IPS-20b (cell line): ENCODE results near the gene DAPP1.
"Not testable (repeated sequence)": the region's sequence is repeated elsewhere in the genome, so short reads cannot be mapped to it uniquely, and the experiment has no call there.

Experiments
- H3K27ac ChIP-seq: one replicate; pipeline ENCODE4 v1.5.1; 2013; ENCODE audit warnings: low read length
- H3K27me3 ChIP-seq: 2 replicates; pipeline ENCODE4 v1.6.1; 2013; ENCODE audit warnings: mild to moderate bottlenecking, low read length, inconsistent platforms; ENCODE audit not compliant: insufficient read depth
- H3K36me3 ChIP-seq: 2 replicates; pipeline ENCODE4 v1.6.1; 2013; ENCODE audit warnings: low read depth, mild to moderate bottlenecking, inconsistent platforms, low read length, moderate library complexity; ENCODE audit not compliant: insufficient read depth
- H3K4me1 ChIP-seq: 2 replicates; pipeline ENCODE4 v1.6.1; 2013; ENCODE audit warnings: mild to moderate bottlenecking, control low read depth, inconsistent platforms, low read length, moderate library complexity; ENCODE audit not compliant: insufficient read depth
- H3K4me3 ChIP-seq: 2 replicates; pipeline ENCODE4 v1.5.1; 2013; ENCODE audit warnings: mild to moderate bottlenecking, low read length, inconsistent platforms
- H3K9ac ChIP-seq: 2 replicates; pipeline ENCODE4 v1.6.1; 2013; ENCODE audit warnings: low read depth, mild to moderate bottlenecking, inconsistent platforms, low read length, moderate library complexity
- H3K9me3 ChIP-seq: 2 replicates; pipeline ENCODE4 v1.6.1; 2013; ENCODE audit warnings: mild to moderate bottlenecking, low read depth, low read length, inconsistent platforms; ENCODE audit not compliant: insufficient read depth

The DAPP1 gene, protein sequence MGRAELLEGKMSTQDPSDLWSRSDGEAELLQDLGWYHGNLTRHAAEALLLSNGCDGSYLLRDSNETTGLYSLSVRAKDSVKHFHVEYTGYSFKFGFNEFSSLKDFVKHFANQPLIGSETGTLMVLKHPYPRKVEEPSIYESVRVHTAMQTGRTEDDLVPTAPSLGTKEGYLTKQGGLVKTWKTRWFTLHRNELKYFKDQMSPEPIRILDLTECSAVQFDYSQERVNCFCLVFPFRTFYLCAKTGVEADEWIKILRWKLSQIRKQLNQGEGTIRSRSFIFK

GRCh38 chr4:99816545-99817308 is at the start of gene DAPP1:
TSS of gene DAPP1 (plus strand) at chr4:99816827. CDS start at chr4:99816914, 87 bp downstream.
- no peaks in the 10 kb centered on the region for H3K9me3 ChIP-seq
- no peak within 1 kb of the TSS for H3K9ac ChIP-seq
- H3K27me3 ChIP-seq, result no peaks in the 10 kb centered on the region
- H3K27ac ChIP-seq, result no peak within 1 kb of the TSS
- no peak within 1 kb of the TSS for H3K4me3 ChIP-seq
- H3K36me3 ChIP-seq, result no peaks in the 10 kb centered on the region
- no peaks in the 10 kb centered on the region; the same call in 1 of the 2 replicates for H3K4me1 ChIP-seq

DNA sequence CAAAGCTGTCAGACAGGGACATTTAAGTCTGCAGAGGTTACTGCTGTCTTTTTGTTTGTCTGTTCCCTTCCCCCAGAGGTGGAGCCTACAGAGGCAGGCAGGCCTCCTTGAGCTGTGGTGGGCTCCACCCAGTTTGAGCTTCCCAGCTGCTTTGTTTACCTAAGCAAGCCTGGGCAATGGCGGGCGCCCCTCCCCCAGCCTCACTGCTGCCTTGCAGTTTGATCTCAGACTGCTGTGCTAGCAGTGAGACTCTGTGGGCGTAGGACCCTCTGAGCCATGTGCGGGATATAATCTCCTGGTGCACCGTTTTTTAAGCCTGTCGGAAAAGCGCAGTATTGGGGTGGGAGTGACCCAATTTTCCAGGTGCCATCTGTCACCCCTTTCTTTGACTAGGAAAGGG is 45.8 kb upstream of the DAPP1 start:
- not testable (repeated sequence) for H3K4me1 ChIP-seq, H3K27ac ChIP-seq, H3K36me3 ChIP-seq, H3K27me3 ChIP-seq, H3K9ac ChIP-seq, H3K4me3 ChIP-seq
- peaks cover 19% of the 10 kb centered on the region; the same call in 1 of the 2 replicates for H3K9me3 ChIP-seq

DNA sequence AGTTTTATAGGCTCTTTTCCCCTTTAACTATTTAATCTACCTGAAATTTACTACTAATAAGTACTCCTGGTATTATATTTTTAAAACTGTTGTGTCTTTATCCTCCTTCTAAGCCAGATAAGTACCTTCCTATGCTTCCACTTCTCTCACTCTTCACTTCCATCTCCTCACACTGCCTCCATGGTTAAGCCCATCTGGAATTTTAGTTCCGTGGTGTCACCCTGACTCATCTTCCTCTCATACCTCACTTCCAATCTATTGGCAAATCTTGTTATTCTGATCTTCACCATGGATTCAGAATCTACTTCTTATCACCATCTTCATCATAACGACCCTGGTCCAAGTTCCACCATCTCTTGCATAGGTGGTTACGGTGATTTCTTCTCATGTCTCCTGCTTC is 32.7 kb upstream of the DAPP1 start:
- Histone ChIP-seq H3K9ac (no peak overlapping the region), H3K27ac (no peak overlapping the region), H3K36me3 (no peaks in the 10 kb centered on the region), H3K4me1 (no peaks in the 10 kb centered on the region), H3K4me3 (no peak overlapping the region), H3K9me3 (no peaks in the 10 kb centered on the region), H3K27me3 (no peaks in the 10 kb centered on the region)

GRCh38 chr4:99784842-99785241 is 31.8 kb upstream of the DAPP1 start:
- H3K27me3 ChIP-seq, result no peaks in the 10 kb centered on the region
- no peaks in the 10 kb centered on the region for H3K36me3 ChIP-seq
- H3K27ac ChIP-seq, result no peak overlapping the region
- no peak overlapping the region for H3K9ac ChIP-seq
- no peaks in the 10 kb centered on the region for H3K9me3 ChIP-seq
- H3K4me1 ChIP-seq, result no peaks in the 10 kb centered on the region
- H3K4me3 ChIP-seq, result no peak overlapping the region

- Histone ChIP-seq H3K4me1 (no peaks in the 10 kb centered on the region), H3K27ac (no peak overlapping the region), H3K27me3 (no peaks in the 10 kb centered on the region), H3K9me3 (no peaks in the 10 kb centered on the region), H3K9ac (no peak overlapping the region), H3K4me3 (no peak overlapping the region), H3K36me3 (no peaks in the 10 kb centered on the region)
These were observed 25.6 kb upstream of the DAPP1 start for GRCh38 chr4:99790796-99791617.

DNA sequence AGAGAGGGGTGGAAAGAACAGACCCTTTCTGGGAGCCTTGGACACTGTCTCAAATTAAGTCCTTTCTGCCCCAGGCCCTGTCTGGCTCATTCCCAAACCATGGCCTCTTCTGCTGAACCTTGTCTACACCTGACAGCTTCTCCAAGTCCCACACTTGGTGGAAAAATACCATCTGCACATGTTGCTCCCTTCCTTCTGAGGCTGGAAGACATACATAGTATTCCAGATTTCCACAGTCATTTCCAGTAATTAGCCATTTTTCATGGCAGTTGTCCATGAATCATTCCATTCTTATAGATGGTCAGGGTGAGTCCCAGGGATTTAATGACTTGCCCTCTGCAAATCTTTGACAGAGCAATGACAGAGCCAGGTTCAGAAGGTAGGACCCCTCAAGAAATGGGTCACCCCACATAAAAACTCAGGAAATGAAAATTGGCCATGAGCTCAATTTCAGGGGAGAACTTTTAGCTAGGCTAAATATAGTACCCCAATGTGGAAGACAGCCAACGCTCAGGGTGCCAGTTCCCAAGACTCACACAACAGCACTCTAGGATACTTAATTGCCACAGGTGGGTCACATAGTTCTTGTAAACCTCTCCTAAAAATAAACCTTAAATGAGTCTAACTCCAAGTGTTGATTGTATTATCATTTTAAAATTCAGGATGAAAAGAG is 16.2 kb upstream of the DAPP1 start:
- Histone ChIP-seq H3K9ac (no peak overlapping the region), H3K27me3 (no peaks in the 10 kb centered on the region), H3K9me3 (peaks cover 19% of the 10 kb centered on the region), H3K4me1 (peaks cover 3% of the 10 kb centered on the region; the same call in 1 of the 2 replicates), H3K4me3 (no peak overlapping the region), H3K36me3 (no peaks in the 10 kb centered on the region), H3K27ac (no peak overlapping the region)

GRCh38 chr4:99801005-99801699 is 15.5 kb upstream of the DAPP1 start:
- Histone ChIP-seq H3K9me3 (peaks cover 19% of the 10 kb centered on the region), H3K27me3 (no peaks in the 10 kb centered on the region), H3K27ac (no peak overlapping the region), H3K4me1 (peaks cover 3% of the 10 kb centered on the region; the same call in 1 of the 2 replicates), H3K4me3 (no peak overlapping the region), H3K36me3 (no peaks in the 10 kb centered on the region), H3K9ac (no peak overlapping the region)

- peaks cover 3% of the 10 kb centered on the region; the same call in 1 of the 2 replicates for H3K4me1 ChIP-seq
- H3K27me3 ChIP-seq, result no peaks in the 10 kb centered on the region
- no peak overlapping the region for H3K4me3 ChIP-seq
- no peak overlapping the region for H3K27ac ChIP-seq
- no peak overlapping the region for H3K9ac ChIP-seq
- peaks cover 13% of the 10 kb centered on the region; the same call in 1 of the 2 replicates for H3K9me3 ChIP-seq
- no peaks in the 10 kb centered on the region for H3K36me3 ChIP-seq
These were observed 13.0 kb upstream of the DAPP1 start for GRCh38 chr4:99803566-99804101.

DNA sequence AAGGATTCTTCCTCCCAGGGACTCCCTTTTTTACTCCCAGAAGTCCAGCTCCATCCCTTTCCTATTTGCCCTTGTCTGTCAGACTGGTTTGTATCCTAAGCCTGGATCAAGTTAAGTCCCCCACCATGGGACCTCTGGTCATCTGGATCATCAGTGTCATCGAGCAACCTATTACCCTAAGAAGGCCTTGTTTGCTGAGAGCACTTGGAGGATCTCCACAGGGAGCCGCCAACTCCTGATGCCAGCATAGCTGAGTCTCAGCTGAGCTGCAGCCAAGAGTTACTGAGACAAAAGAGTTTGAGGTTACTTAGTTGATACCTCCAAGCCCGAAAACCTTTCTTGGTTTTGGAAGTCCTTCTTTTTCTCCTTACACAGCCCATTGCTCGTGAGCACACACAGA is 10.1 kb upstream of the DAPP1 start:
- no peaks in the 10 kb centered on the region for H3K36me3 ChIP-seq
- peaks cover 3% of the 10 kb centered on the region; the same call in 1 of the 2 replicates for H3K4me1 ChIP-seq
- no peaks in the 10 kb centered on the region for H3K27me3 ChIP-seq
- no peak overlapping the region for H3K27ac ChIP-seq
- H3K9me3 ChIP-seq, result no peaks in the 10 kb centered on the region
- H3K4me3 ChIP-seq, result no peak overlapping the region
- no peak overlapping the region for H3K9ac ChIP-seq

DNA sequence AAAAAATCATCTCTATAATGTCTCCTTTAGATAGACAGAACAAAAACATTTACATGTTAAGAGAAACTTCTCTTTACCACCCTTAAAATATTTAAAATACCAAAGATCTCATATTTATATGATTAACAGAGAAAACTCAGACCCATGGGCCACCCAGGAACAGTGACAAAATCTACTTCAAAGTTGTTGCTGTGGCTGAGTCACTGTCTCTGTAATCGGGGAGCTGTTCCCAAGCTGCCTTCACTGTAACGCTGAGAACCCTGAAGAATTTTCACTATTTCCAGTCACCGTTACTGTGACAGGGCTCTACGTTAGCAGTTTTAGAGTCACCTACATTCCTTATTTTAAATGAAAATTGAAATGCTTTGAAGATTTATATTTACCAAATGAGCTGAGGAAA is 9.0 kb upstream of the DAPP1 start:
- no peaks in the 10 kb centered on the region for H3K27me3 ChIP-seq
- H3K9me3 ChIP-seq, result no peaks in the 10 kb centered on the region
- H3K36me3 ChIP-seq, result no peaks in the 10 kb centered on the region
- H3K4me3 ChIP-seq, result no peak overlapping the region
- H3K4me1 ChIP-seq, result peaks cover 3% of the 10 kb centered on the region; the same call in 1 of the 2 replicates
- H3K27ac ChIP-seq, result no peak overlapping the region
- no peak overlapping the region for H3K9ac ChIP-seq
